Endodermal cell (in vitro differentiated cells): ENCODE results near the gene SLC13A1. TPM values are rescaled to one million over a fixed set of nuclear protein-coding genes. Genes with fewer than 3 reads are reported as not detected.

Experiments used
- DNase-seq: peaks from one replicate; pipeline ENCODE4 v3.0.0-alpha.2; 2017
- H3K27ac ChIP-seq: 2 replicates; pipeline ENCODE4 v1.5.1; 2013; ENCODE audit warnings: mild to moderate bottlenecking, low read depth, low read length, moderate library complexity
- H3K27me3 ChIP-seq: 2 replicates; pipeline ENCODE4 v1.6.1; 2013; ENCODE audit warnings: mild to moderate bottlenecking, low read length, moderate library complexity; ENCODE audit not compliant: insufficient read depth, control insufficient read depth, poor library complexity, severe bottlenecking
- H3K36me3 ChIP-seq: 2 replicates; pipeline ENCODE4 v1.7.0; 2013; ENCODE audit warnings: mild to moderate bottlenecking, low read length, moderate library complexity; ENCODE audit not compliant: control insufficient read depth, insufficient read depth
- H3K4me1 ChIP-seq: one replicate; pipeline ENCODE4 v1.7.0; 2013; ENCODE audit warnings: low read length; ENCODE audit not compliant: control insufficient read depth, insufficient read depth
- H3K4me3 ChIP-seq: 2 replicates; pipeline ENCODE4 v1.5.1; 2013; ENCODE audit warnings: mild to moderate bottlenecking, low read length, moderate library complexity
- H3K9ac ChIP-seq: 2 replicates; pipeline ENCODE4 v1.6.1; 2013; ENCODE audit warnings: mild to moderate bottlenecking, low read length, moderate library complexity; ENCODE audit not compliant: poor library complexity, severe bottlenecking; ENCODE audit errors: extremely low read depth
- H3K9me3 ChIP-seq: 2 replicates; pipeline ENCODE4 v1.6.1; 2013; ENCODE audit warnings: mild to moderate bottlenecking, low read length, moderate library complexity; ENCODE audit not compliant: control insufficient read depth
- H3K27ac Mint-ChIP-seq: 2 replicates; pipeline ENCODE4 v1.8.0; 2020; ENCODE audit warnings: mixed read lengths
- H3K27me3 Mint-ChIP-seq: 2 replicates; pipeline ENCODE4 v1.8.0; 2021; ENCODE audit warnings: mild to moderate bottlenecking, mixed read lengths; ENCODE audit not compliant: insufficient read depth
- H3K36me3 Mint-ChIP-seq: 2 replicates; pipeline ENCODE4 v1.8.0; 2020; ENCODE audit warnings: low read depth, mixed read lengths
- H3K4me1 Mint-ChIP-seq: 2 replicates; pipeline ENCODE4 v1.8.0; 2020; ENCODE audit warnings: mixed read lengths
- H3K4me3 Mint-ChIP-seq: 2 replicates; pipeline ENCODE4 v1.8.0; 2020; ENCODE audit warnings: mild to moderate bottlenecking, moderate library complexity, mixed read lengths
- H3K9me3 Mint-ChIP-seq: 2 replicates; pipeline ENCODE4 v1.8.0; 2020; ENCODE audit warnings: mild to moderate bottlenecking, mixed read lengths
- WGBS, 2 experiments: methylation state at CpG; one replicate each; pipeline versions ENCODE4 v1.1.5 to v1.1.7; 2013; ENCODE audit warnings: missing lambda C conversion rate in 2 of 2, mixed read lengths in 1 of 2; ENCODE audit not compliant: insufficient coverage in 1 of 2, insufficient read length in 1 of 2; 5-methylcytosine and 5-hydroxymethylcytosine counted together
- total RNA-seq, 2 donors: library from RNA; stranded (reverse); fragmentation: NEBNext Ultra II Directional in 1 of 2; extraction: Animal tissue kit (Norgen Biotek cat#: 25700) in 1 of 2; gene quantifications; 2 replicates in 1 of 2; 3 replicates in 1 of 2; pipeline ENCODE4 v1.2.1, GENCODE V29; 2021
- TF ChIP-seq, protein P1 (sequence below): fragments of 200-600 bp; sonication (generic); conservative IDR thresholded peaks from 2 replicates; pipeline ENCODE4 v1.5.0; 2021; ENCODE audit warnings: antibody characterized with exemption, mild to moderate bottlenecking

Gene SLC13A1
- total RNA-seq, 2 donors from 2014 or later = not detected

DNA sequence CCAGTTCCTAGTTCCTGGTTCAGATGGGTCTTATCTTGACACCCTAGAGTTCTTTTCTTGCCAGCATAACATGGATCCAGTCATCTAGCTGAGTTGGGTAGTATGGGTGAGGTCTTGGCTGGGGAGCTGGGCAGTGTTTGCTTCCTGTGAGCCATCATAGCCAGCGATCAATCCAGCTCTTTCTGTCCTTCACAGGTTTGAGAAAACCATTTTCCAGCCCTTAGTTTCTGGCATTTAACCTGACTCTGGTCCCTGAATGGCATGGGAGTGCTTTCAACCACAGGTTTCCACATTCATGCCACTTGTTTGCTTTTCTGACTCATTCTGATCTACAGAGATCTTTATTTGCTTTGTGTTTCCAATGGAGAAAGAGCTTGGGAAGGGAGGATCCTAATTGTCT, 8.6 kb downstream of the SLC13A1 start:
- H3K27ac Mint-ChIP-seq = no peak overlapping the region
- WGBS, 2 experiments = 86% methylated on average over 1 of the region's 1 CpG; no CpG with 5 or more reads in 1 of the 2 experiments
- Histone ChIP-seq H3K4me3 (no peak overlapping the region), H3K9me3 (no peaks in the 10 kb centered on the region), H3K27ac (no peak overlapping the region), H3K27me3 (no peaks in the 10 kb centered on the region), H3K9ac (no peak overlapping the region), H3K4me1 (no peaks in the 10 kb centered on the region), H3K36me3 (no peaks in the 10 kb centered on the region)
- H3K9me3 Mint-ChIP-seq = no peaks in the 10 kb centered on the region
- TF ChIP-seq, protein P1, sequence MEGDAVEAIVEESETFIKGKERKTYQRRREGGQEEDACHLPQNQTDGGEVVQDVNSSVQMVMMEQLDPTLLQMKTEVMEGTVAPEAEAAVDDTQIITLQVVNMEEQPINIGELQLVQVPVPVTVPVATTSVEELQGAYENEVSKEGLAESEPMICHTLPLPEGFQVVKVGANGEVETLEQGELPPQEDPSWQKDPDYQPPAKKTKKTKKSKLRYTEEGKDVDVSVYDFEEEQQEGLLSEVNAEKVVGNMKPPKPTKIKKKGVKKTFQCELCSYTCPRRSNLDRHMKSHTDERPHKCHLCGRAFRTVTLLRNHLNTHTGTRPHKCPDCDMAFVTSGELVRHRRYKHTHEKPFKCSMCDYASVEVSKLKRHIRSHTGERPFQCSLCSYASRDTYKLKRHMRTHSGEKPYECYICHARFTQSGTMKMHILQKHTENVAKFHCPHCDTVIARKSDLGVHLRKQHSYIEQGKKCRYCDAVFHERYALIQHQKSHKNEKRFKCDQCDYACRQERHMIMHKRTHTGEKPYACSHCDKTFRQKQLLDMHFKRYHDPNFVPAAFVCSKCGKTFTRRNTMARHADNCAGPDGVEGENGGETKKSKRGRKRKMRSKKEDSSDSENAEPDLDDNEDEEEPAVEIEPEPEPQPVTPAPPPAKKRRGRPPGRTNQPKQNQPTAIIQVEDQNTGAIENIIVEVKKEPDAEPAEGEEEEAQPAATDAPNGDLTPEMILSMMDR = no peak
- H3K4me1 Mint-ChIP-seq = no peaks in the 10 kb centered on the region
- no peak for DNase-seq
- H3K4me3 Mint-ChIP-seq = no peak overlapping the region
- H3K36me3 Mint-ChIP-seq = no peaks in the 10 kb centered on the region
- no peaks in the 10 kb centered on the region for H3K27me3 Mint-ChIP-seq

DNA sequence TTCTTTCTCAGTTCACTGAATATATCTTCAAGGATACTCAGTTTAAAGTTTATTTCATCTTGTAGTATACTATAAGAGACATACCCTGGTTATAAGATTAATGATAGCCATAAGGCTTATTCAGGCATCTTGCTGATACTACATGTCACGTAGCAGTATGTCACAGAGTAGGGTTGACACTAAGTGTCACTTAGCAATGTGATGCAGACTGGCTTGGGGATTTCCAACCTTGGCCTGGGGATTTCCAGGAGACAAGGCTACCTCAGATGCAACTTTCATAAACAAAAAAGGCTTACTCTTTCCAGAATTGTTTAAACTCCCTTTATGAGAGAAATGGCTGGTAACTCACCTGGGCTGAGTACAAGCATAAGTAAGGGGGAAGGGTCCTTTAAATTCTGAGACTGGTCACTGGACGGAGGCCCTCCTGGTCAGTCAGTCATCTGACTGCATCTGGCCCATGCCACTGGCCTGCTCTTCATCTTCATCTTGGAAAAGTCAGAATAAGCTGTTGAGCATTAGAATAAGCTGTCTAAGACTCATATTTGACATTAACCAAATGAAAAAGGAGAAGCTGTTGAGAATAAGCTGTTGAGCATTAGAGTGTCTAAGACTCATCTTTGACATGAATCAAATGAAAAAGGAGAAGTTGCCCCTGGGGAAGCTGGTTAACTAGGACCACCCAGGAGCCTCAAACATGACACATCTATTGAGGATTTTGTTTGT, 9.5 kb downstream of the SLC13A1 start:
- Histone ChIP-seq H3K4me3 (no peak overlapping the region), H3K27me3 (no peaks in the 10 kb centered on the region), H3K9me3 (peaks cover 3% of the 10 kb centered on the region), H3K27ac (no peak overlapping the region), H3K9ac (no peak overlapping the region), H3K36me3 (no peaks in the 10 kb centered on the region), H3K4me1 (no peaks in the 10 kb centered on the region)
- Mint-ChIP-seq H3K4me1 (no peaks in the 10 kb centered on the region), H3K4me3 (no peak overlapping the region), H3K36me3 (no peaks in the 10 kb centered on the region), H3K27me3 (no peaks in the 10 kb centered on the region), H3K9me3 (peaks cover 4% of the 10 kb centered on the region), H3K27ac (no peak overlapping the region)
- WGBS, 2 experiments = 87% methylated on average over 2 of the region's 2 CpGs; no CpG with 5 or more reads in 1 of the 2 experiments
- no peak for DNase-seq
- TF ChIP-seq, protein P1 = no peak

DNA sequence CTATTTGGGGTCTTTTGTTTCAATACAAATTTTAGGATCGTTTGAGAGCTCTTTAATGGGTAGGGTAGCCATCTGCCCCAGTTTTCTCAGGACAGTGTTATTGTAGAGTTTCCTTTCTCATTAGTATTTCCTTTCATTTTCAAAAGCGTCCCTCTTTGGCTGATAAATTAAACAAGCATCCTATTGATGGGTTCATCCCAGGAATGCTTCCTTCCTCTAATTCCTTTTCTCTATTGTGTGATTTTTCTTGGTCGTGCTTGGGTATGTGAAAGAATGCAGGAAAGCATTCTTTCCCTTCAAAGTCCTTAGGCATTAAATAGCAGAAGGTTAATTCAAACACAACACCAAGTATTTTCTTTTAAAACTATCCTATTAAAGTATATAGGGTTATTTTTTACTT, 14.0 kb downstream of the SLC13A1 start:
- Histone ChIP-seq H3K36me3 (no peaks in the 10 kb centered on the region), H3K9ac (no peak overlapping the region), H3K4me1 (no peaks in the 10 kb centered on the region), H3K27me3 (no peaks in the 10 kb centered on the region), H3K4me3 (no peak overlapping the region), H3K27ac (no peak overlapping the region), H3K9me3 (peaks cover 9% of the 10 kb centered on the region)
- Mint-ChIP-seq H3K27ac (no peak overlapping the region), H3K9me3 (peaks cover 4% of the 10 kb centered on the region), H3K4me1 (no peaks in the 10 kb centered on the region), H3K4me3 (no peak overlapping the region), H3K27me3 (no peaks in the 10 kb centered on the region), H3K36me3 (no peaks in the 10 kb centered on the region)
- TF ChIP-seq, protein P1 = no peak
- DNase-seq = no peak
- WGBS, 2 experiments = 56% methylated on average over 2 of the region's 3 CpGs; no CpG with 5 or more reads in 1 of the 2 experiments
